A549 treated with AZD2906 at 1 μM for 4 hours (cell line): Measurements from ENCODE around the gene NBPF11. TPM values are rescaled to one million over a fixed set of nuclear protein-coding genes. Genes with fewer than 3 reads are reported as not detected.

Source experiments
- total RNA-seq: library from RNA; stranded (reverse); fragments of 200-300 nt; extraction: Qiagen RNA extraction; gene quantifications from 5 replicates; pipeline ENCODE4 v1.2.3, GENCODE V29; 2022

NBPF11 gene, protein sequence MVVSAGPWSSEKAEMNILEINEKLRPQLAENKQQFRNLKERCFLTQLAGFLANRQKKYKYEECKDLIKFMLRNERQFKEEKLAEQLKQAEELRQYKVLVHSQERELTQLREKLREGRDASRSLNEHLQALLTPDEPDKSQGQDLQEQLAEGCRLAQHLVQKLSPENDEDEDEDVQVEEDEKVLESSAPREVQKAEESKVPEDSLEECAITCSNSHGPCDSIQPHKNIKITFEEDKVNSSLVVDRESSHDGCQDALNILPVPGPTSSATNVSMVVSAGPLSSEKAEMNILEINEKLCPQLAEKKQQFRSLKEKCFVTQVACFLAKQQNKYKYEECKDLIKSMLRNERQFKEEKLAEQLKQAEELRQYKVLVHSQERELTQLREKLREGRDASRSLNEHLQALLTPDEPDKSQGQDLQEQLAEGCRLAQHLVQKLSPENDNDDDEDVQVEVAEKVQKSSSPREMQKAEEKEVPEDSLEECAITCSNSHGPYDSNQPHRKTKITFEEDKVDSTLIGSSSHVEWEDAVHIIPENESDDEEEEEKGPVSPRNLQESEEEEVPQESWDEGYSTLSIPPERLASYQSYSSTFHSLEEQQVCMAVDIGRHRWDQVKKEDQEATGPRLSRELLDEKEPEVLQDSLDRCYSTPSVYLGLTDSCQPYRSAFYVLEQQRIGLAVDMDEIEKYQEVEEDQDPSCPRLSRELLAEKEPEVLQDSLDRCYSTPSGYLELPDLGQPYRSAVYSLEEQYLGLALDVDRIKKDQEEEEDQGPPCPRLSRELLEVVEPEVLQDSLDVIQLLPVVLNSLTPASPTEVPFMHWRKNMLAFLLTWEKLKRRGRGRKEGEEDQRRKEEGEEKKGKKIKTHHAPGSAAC
- 4.0 to 4.7 TPM (median 4.4 TPM) in 5 replicates for total RNA-seq

DNA sequence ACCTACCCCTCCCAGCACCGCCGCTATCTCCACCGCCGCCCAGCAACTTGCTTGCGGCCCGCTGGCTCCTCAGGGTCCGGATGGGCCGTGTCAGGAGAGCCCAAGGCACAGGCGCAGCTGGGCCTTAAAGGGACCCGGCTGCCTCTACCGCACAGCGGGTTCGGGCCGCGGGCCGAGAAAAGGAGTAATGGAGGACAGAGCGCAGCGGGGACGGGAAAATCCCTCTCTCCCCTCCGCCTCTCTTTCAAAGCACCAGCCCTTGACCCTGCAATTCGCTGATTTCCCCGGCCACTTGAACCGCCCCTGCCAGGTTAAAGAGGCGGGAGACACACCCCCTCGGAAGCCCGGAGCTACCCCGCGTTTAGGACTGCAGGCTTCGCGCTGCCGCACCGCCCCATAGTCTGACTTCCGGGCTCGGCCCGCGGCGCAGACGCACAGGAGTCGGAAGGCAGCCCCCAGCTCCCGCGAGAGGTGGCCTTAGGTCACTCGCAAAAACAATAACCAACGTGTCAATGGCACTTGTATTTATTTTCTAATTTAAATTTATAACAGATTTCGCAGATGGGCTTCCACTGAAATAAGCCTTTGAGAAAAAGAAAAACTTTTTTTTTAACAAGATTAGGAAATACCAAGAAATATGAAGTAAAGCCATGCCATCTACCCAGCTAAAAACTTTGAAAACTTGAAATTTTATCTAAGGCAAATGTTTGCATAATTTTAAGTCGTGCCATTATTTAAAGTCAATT, at the start of gene NBPF11:
NBPF11 (minus strand) TSS at position 371 of the 746 bp plus-strand sequence. CDS start 25,278 bp downstream, outside the sequence.

Other genes with a start within 250 kb of the NBPF11 start
- gene GJA8, start 249.5 kb downstream of the NBPF11 start, total RNA-seq = not detected in 5 replicates
- gene GPR89B, start 223.9 kb downstream of the NBPF11 start, total RNA-seq = 3.9 to 5.2 TPM (median 4.6 TPM) in 5 replicates